Kidney tubule cell (primary cell): ENCODE data around the gene NDOR1.
"Not testable (repeated sequence)": the region's sequence is repeated elsewhere in the genome, so short reads cannot be mapped to it uniquely, and the experiment has no call there.

Source experiments
- DNase-seq: peaks from one replicate; pipeline ENCODE4 v3.0.0-alpha.2; 2018; ENCODE audit warnings: low spot score

Gene NDOR1

DNA sequence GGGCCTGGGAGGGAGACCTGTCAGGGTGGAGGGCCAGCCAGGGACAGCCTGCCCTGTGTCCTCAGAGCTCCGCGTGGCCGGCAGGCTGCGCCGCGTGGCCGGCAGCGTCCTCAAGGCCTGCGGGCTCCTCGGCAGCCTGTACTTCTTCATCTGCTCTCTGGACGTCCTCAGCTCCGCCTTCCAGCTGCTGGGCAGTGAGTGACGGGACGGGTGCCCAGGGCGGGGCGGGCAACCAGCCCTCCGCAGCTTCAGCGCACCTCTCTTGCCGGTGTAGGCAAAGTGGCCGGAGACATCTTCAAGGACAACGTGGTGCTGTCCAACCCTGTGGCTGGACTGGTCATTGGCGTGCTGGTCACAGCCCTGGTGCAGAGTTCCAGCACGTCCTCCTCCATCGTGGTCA lies 27.0 kb downstream of the NDOR1 start:
- no peak for DNase-seq

DNA sequence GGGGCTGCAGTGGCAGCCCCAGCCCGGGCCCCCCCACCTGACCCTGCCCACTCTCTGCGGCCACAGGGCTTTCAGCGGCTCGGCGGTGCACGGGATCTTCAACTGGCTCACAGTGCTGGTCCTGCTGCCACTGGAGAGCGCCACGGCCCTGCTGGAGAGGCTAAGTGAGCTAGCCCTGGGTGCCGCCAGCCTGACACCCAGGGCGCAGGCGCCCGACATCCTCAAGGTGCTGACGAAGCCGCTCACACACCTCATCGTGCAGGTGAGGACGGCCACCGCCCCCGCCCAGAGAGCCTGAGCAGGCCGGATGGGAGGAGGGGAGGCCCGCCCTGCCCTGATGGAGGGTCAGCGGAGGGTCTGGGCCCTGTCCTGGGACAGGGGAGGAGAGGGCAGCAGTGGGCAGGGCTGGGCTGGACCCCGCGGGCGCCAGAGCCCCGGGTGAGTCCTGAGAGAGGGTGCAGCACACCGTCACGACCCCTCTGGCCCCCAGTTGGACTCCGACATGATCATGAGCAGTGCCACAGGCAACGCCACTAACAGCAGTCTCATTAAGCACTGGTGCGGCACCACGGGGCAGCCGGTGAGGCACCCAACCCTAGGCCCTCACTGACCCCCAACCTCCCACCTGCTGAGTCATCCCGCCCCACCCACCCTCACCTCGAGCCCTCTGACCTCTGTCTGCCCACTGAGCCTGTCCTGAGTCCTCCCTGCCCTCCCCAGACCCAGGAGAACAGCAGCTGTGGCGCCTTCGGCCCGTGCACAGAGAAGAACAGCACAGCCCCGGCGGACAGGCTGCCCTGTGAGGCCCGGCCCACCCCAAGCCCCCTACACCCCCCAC lies 27.9 kb downstream of the NDOR1 start:
- DNase-seq, result no peak

DNA sequence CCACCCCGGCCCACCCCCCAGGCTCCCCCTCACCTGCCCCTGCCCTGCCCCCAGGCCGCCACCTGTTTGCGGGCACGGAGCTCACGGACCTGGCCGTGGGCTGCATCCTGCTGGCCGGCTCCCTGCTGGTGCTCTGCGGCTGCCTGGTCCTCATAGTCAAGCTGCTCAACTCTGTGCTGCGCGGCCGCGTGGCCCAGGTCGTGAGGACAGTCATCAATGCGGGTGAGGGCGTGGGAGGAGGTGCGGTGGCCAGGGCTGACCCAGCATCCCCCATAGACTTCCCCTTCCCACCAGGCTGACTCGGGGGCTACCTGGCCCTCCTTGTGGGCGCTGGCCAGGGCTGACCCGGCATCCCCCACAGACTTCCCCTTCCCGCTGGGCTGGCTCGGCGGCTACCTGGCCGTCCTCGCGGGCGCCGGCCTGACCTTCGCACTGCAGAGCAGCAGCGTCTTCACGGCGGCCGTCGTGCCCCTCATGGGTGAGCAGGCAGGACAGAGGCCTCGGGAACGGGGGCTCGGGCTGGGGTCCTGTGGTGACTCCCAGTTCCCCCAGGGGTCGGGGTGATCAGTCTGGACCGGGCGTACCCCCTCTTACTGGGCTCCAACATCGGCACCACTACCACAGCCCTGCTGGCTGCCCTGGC lies 28.7 kb downstream of the NDOR1 start:
- no peak for DNase-seq

DNA sequence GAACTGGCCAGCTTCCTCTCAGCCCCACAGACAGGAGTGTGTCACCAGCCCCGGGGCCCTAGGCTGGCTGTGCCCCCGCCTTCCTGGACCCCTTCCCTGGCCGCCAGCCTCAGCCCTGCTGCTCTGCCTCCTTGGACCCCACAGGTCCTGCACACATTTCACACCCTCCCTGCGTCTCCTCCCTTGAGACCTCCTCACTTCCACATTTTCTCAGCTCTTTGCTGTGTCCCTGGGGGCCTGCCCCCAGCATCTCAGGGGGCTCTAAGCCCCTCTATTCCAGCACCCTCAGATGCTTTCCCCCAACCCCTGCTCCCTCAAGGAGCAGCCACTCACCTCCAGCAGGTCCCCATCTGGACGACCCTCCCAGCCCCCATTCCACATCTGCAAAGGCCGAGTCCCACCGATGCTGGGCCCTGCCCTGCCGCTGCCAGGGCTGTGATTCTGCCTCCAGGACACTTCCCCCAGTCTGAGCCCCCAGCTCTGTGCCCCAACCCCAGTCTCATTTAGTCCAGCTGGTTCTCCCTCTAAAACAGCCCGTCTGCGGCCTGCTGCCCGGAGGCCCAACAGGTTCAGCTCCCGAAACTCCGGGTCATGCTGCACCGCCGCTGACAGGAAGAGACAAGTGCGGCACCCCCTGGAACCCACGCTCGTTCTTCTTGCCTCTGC lies 29.4 kb downstream of the NDOR1 start:
- DNase-seq, result no peak

DNA sequence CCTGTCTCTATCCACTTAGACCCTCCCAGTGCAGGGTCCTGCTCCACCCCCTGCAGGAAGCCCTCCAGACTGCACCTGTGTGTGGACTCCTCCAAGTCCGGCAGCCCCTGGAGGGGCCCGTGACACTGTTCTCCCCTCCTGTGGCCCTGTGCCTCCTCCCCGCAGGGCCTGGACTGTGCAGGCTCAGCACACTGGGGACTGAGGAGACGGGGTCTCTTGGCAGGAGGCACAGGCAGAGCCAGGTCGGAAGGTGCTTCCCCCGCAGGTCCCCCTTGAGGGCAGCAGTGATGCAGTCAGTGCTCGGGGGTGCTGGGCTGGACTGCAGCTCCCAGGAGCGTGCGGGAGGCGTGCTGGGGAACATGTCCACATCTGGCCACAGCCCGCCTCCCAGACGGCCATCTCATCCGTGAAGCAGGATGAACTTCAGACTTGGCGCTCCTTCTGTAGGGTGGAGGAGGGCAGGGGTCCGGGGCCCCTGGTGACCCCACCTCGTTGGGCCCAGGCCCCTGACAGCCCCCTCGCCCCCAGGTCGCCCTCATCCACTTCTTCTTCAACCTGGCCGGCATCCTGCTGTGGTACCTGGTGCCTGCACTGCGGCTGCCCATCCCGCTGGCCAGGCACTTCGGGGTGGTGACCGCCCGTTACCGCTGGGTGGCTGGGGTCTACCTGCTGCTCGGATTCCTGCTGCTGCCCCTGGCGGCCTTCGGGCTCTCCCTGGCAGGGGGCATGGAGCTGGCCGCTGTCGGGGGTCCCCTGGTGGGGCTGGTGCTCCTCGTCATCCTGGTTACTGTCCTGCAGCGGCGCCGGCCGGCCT lies 30.1 kb downstream of the NDOR1 start:
- DNase-seq, result no peak

DNA sequence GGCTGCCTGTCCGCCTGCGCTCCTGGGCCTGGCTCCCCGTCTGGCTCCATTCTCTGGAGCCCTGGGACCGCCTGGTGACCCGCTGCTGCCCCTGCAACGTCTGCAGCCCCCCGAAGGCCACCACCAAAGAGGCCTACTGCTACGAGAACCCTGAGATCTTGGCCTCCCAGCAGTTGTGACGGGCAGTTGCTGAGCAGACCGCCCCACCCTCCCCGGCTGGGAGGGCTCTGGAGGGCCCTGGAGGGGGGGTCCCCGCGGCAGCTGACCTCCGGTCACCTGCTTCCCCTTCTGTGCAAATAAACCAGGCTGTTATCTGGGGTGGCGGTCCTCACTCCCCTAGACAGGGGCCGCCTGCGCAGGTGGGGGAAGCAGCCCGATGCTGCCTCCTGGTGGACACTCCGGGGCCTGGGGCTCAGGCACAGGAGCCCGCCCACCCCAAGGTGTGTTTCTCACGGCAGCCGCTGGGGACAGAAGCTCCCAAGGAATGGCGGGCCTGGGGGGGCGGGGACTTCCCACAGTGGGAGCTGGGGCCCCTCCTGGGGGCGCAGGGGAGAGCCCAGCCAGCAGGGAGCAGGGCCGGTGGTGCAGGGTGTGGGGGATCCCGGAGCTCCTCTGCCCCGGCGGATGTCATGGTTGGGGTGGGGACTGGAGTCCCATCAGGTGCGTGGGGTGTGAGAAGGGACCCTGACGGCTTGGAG lies 30.9 kb downstream of the NDOR1 start:
- peak; percentile 82 for DNase-seq

DNA sequence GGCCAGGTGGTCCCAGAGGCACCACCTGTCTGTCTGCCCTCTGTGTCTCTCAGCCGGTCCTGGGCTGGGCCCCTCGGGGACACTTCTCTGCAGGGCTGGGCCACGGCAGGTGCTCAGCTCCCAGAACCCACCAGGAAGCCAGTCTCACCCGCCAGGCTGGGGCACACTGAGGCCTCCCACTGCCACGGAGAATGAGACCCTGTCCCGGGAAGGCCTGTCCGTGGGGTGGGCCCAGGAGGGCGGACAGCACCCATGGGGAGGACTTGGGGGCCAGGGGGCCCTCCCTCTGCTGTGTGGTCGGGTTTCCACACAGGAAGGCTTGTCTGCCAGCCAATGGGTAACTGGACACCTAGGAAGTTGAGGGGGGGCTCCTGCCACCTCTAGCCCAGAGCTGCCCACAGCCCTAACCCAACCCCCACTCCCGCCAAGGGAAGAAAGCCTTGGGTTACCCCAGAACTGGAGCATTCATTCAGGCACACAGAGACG lies 31.5 kb downstream of the NDOR1 start:
- no peak for DNase-seq

DNA sequence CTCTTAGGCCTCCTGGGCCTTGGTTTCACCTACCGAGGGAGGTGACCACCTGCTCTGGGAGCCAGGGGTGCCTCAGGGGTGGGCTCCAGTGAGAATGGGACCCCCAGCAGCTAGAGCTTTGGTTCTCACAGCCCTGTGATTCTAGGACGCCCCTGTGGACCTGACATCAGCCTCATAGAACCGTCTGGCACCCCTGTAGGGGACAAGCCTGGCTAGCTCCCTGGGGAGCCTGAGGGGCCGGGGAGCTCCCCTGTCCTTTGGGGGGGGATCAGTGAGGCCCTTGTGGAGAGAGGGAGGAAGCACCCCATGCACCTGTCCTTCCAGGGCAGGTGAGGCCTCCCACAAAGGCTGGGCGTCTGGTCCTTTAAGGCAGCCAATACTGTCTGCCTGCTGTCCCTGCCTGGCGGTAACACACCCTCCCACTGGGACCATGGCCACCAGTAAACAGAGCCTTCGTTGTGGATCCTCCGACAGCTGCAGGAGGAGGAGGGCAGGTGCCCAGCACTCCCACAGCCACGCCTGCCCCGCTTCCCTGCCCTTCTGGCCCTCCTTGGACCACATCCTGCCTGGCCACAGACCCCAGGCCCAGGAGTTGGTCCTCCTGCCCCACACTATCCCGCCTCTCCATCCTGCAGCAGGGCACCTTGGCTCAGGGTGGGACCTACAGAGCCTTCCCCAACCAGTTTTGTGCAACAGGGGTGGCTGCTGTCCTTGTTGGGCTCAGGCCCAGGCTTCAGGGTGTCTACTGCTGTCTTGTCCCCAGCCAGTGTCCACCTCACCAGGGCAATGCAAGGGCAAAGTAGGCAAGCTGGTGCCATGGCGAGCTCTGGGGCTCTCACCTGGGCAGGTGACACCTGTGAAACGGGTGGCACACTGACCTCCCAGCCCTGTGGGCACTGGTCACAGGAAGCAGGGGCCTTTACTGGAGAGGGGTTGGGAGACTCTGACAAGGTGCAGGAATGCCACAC lies 32.5 kb downstream of the NDOR1 start:
- no peak for DNase-seq

DNA sequence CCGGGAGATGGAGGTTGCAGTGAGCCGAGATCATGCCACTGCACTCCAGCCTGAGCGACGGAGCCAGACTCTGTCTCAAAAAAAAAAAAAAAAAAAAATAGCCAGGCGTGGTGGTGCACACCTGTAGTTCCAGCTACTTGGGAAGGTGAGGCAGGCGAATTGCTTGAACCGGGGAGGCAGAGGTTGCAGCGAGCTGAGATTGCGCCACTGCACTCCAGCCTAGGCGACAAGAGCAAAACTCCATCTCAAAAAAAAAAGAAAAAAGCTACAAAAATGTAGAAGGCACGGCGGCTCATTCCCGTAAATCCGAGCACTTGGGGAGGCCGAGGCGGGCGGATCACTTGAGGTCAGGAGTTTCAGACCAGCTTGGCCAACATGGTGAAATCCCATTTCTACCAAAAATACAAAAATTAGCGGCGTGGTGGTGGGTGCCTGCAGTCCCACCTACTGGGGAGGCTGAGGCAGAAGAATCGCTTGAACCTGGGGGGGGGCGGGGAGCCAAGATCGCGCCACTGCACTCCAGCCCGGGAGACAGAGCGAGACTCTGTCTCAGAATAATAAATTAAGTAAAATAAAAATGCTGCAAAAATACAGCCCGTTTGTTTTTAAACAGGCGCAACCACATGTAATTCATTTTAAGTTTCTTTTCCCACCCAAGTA lies 34.2 kb downstream of the NDOR1 start:
- not testable (repeated sequence) for DNase-seq

DNA sequence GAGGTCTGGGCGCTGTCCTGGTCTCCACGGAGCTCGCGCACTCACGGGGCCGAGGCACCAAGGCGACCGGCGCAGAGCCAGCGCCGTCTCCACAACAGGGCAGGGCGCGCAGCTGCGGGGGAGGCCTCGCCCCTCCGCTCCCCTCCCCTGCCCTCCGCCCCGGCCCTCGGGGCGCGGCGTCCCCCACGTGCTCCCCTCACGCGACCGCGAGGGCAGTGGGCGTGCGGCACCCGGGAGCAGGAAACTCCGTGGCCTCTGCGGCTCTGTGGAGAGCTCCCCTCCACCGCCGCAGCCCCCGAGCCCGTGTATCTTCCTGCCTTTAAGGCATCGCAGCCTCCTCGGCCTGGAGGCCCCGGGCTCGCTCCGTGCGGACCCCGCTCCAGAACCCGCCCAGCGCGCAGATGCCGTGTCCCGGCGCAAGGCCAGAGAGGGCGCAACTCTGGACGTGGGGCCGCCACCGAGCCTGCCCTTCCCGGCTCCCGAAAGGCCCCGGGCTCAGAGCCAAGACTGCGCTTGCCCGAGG lies 34.9 kb downstream of the NDOR1 start:
- DNase-seq, result peak; percentile 76

DNA sequence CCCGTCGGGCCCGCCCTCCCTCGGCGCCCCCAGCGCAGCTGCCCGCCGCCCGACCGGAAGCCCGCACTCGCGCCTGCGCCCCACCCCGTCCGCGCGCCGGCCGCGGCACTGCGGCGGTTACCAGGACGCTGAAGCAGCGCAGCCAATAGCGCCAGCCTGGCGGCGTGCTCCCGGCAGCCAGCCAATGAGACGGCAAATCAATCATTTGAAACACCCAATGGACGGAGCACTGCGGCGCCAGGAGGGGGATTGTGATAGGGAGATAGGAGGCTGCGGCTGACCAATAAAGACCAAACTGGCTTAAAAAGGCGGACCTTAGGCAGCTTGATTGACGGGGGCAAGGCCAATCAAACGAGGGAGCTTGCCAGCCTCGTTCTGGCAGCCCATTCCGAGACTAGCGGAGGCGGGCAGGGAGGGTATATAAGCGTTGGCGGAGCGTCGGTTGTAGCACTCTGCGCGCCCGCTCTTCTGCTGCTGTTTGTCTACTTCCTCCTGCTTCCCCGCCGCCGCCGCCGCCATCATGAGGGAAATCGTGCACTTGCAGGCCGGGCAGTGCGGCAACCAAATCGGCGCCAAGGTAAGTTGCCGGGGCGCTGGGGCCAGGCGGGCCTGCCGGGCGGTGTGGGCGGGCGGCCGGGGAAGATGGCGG lies 35.5 kb downstream of the NDOR1 start, which contains the start of gene TUBB4B:
TSS of gene TUBB4B (plus strand) at position 447 of the 649 bp plus-strand sequence. CDS start at position 521, 74 bp downstream.
- peak; percentile 100 for DNase-seq

DNA sequence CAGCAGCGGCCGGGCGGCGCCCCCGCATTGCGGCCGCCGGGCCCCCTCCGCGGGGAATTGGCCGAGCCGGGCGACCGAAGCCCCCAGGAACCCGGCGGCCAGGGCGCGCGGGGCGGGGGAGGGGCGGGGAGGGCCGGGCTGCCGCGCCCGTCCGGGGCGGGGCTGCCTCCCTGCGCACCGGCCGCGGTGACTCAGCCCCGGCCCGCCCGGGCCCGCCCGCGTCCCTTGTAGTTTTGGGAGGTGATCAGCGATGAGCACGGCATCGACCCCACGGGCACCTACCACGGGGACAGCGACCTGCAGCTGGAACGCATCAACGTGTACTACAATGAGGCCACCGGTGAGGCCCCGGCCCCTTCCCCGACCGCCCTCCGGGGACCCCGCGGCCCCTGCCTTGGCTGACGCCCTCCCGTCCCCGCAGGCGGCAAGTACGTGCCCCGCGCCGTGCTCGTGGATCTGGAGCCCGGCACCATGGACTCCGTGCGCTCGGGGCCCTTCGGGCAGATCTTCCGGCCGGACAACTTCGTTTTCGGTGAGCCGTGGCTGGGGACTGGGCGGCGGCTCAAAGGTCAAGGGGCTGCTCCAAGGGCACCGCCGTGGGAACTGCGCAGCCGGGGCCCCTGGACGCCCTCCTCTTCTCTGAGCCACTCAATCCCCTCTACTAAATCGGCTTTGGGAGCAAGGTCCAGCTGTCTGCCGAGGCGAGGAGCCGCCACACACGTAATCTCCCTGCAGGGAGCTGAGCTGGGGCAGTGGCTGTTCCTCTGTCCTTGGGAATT lies 36.2 kb downstream of the NDOR1 start:
- peak; percentile 71 for DNase-seq

DNA sequence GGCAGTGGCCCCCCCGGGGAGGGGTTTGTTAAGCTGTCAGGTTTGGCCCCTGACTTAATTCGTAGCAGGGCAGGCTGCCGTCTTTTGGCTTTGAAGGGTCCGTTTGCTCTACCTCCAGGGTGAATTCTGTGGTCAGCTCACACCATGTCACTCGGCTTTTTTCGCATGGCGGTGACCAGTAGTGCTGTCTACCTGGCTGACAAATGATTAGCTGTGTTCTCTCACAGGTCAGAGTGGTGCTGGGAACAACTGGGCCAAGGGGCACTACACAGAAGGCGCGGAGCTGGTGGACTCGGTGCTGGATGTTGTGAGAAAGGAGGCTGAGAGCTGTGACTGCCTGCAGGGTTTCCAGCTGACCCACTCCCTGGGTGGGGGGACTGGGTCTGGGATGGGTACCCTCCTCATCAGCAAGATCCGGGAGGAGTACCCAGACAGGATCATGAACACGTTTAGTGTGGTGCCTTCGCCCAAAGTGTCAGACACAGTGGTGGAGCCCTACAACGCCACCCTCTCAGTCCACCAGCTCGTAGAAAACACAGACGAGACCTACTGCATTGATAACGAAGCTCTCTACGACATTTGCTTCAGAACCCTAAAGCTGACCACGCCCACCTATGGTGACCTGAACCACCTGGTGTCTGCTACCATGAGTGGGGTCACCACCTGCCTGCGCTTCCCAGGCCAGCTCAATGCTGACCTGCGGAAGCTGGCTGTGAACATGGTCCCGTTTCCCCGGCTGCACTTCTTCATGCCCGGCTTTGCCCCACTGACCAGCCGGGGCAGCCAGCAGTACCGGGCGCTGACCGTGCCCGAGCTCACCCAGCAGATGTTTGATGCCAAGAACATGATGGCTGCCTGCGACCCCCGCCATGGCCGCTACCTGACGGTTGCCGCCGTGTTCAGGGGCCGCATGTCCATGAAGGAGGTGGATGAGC lies 37.0 kb downstream of the NDOR1 start:
- DNase-seq, result no peak

DNA sequence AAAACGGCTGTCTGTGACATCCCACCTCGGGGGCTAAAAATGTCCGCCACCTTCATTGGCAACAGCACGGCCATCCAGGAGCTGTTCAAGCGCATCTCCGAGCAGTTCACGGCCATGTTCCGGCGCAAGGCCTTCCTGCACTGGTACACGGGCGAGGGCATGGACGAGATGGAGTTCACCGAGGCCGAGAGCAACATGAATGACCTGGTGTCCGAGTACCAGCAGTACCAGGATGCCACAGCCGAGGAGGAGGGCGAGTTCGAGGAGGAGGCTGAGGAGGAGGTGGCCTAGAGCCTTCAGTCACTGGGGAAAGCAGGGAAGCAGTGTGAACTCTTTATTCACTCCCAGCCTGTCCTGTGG lies 37.7 kb downstream of the NDOR1 start:
- not testable (repeated sequence) for DNase-seq

DNA sequence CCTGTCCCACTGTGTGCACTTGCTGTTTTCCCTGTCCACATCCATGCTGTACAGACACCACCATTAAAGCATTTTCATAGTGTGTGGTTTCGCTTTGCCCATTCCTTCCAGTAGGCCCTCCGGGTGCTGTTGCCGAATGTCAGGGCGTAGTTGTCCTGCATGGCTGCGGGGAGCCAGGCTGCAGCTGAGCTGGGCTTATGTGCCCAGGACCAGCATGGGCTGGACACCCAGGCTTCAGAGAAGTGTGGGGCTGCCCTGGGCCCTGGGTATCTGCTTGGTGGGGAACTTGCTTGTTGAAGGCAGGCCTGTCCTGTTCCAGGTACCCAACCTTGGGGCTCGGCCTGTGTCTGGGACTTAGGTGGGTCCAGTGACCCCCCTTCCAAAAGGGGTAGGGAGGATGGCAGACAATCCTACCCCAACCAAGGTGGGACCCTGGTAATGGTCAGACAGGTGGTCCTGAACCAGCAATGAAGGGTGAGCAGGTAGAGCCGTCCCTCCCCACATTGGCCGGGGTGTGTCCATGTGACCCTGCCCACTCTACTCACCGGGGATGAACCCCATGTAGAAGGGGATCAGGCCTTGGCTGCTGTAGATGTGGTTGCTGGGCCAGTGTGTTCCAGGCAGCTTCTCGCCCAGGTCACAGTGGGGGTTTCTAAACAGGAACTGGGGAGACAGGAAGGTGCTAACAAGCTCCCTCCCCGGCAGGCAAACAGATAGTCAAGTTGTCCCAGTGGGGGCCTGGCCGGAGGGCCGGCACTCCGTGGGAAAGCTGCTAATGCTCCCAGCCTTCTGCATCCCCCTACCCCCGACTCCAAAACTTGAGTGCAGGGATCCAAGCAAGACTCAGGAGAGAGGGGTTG lies 38.4 kb downstream of the NDOR1 start:
- DNase-seq, result peak; percentile 49
